Middle frontal gyrus (tissue), 1 donor: Measurements from ENCODE around the gene WWOX.

Experiments used
- DNase-seq: peaks from one replicate; pipeline ENCODE4 v3.0.0-alpha.2; 2015; ENCODE audit warnings: low spot score; ENCODE audit errors: extremely low spot score

Gene WWOX

GRCh38 chr16:78562650-78563049 is 463.2 kb downstream of the WWOX start:
- peak; percentile 27 for DNase-seq

- no peak for DNase-seq
Observed at GRCh38 chr16:78563905-78564304, 464.5 kb downstream of the WWOX start.

DNA sequence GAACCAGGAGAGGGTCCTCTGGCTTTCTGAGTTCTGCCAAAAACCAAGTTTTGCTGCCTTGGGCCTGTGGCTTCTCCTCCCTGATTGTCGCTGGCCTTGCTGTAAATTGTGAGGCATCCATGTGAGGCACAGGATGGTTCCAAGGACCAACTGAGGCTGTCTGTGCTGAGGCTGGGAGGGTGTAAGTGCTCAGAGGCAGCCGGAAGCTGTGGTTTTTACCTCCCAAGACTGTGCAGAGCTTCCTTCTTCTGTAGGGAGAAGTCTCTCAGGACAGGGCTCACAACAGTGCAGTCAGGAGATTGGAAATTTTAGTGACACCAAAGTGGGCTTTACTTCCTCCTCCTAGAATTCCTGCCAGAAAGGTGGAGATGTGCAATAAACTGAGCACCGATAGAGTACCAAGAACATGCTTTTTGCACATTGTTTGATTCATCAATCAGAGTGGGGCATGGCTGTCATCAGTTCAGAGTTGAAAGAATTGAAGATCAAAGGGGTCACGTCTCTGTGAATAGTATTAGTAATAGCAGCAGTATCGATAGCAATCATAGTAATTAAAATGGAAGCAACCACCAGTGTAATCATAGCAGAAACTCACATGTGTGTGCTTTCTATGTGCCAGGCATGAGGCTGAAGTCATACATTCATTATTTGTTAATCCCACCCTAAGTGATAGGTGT is 467.1 kb downstream of the WWOX start:
- DNase-seq = no peak

DNA sequence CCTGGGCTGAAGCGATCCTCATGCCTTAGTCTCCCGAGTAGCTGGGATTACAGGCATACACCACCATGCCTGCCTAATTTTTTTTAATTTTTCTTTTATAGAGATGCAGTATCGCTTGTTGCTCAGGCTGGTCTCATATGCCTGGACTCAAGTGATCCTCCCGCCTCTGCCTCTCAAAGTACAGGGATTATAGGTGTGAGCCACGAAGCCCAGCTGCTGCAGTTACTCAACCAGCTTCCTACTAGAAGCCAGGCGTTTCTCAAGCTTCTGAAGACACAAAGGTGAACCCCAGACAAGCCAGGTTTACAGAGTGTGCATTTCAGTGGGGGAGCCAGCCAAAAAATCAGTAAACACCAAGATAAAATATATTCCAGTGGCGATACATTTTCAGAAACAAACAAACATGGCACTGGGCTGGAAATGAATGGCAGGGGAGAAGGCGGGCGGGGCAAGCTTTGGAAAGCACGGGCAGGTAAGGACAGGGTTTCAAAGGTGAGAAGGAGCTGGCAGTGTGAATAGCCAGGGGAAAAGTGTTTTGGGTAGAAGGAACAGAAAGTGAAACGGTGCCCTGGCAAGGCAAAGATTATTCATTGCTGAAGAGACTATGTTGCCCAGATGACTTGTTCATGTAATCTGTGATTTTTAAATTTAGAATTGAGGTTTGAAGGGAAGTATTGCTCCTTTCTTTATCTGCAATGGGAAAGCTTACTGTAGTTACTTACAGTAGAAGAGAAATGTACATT is 471.1 kb downstream of the WWOX start:
- DNase-seq = no peak

DNA sequence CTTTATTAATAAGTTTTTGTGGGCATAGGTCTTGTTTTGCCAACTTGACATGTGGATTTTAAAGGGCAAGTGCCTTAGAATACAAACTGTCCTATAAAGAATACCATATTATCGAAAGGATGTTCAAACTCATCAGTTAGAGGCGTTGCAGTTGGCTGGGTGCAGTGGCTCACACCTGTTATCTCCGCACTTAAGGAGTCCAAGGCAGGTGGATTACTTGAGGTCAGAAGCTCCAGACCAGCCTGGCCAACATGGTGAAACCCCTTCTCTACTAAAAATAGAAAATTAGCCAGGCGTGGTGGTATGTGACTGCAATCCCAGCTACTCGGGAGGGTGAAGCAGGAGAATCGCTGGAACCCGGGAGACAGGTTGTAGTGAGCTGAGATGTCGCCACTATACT is 472.0 kb downstream of the WWOX start:
- DNase-seq = no peak

GRCh38 chr16:78571898-78572358 is 472.5 kb downstream of the WWOX start:
- DNase-seq = no peak

- no peak for DNase-seq
Observed at GRCh38 chr16:78574571-78574970, 475.1 kb downstream of the WWOX start.

GRCh38 chr16:78576941-78577340 is 477.5 kb downstream of the WWOX start:
- no peak for DNase-seq

GRCh38 chr16:78577630-78578029 is 478.2 kb downstream of the WWOX start:
- DNase-seq = no peak

- no peak for DNase-seq
Observed at GRCh38 chr16:78579020-78579419, 479.6 kb downstream of the WWOX start.

DNA sequence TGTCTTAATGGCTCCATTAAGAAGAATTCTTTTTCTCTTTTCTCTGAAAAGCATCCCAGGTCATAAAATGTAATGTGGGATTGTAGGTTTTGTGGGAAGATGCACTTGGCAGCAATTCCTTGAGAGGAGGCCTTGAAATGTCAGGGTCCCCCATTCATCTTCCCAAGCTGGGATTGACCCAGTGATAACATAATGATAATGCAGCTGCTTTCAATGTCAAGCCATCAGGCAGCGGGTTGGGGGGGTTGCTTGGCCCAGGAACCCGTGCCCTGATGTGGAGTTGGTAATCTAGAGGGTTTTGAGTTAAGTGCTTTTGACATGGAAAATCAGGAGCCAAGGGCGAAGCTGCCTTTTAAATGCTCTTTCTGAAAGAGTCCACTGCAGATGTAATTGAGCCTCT is 484.0 kb downstream of the WWOX start:
- no peak for DNase-seq

DNA sequence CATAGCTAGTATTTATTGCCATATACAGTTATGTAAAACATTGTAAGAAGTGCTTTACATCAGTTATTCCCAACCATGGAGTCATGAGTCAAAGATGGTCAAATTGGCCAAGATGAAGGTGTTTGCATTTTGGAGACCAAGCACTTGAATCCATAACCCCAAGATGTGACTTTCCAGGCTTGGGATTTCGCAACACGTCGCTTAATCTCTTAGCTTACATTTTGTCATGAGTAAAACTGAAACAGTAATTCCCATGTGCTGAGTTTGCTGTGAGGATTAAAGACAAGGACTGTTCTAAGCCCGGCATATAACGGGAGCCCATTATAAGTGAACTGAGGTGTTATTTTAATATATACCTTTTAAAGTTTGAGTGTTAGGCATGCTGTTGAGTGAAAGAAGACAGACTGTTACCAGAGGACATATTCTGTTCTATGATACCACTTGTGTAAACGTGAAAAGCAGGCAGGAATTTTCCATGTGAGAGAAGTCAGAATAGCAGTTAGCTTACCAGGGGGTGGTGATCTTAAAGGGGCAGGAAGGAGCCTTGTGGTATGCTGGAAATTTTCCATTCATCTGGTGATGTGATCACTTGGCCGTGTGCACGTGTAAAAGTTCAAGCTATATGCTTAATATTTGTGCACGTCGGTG is 484.9 kb downstream of the WWOX start:
- DNase-seq = no peak

DNA sequence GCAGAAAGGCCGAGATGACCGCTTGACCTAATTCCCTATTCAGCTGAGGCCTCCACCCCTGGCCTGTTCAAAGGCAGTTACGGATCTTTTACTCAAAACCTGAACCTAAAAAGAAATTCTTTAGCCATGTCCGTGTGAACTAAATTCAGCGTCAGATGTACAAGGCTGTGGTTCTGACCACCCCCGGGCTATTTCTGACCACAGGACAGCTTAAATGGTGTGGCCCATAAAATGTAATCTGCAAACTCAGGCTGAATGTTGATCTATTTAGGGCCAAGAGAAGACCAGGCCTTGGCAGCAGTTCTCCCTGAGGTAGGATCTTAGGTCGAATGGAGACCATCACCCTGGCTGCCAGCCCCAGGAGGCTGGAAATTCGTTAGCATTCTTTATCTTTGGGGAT is 485.5 kb downstream of the WWOX start:
- no peak for DNase-seq

GRCh38 chr16:78589331-78589730 is 489.9 kb downstream of the WWOX start:
- no peak for DNase-seq

GRCh38 chr16:78591682-78592103 is 492.2 kb downstream of the WWOX start:
- DNase-seq = no peak

DNA sequence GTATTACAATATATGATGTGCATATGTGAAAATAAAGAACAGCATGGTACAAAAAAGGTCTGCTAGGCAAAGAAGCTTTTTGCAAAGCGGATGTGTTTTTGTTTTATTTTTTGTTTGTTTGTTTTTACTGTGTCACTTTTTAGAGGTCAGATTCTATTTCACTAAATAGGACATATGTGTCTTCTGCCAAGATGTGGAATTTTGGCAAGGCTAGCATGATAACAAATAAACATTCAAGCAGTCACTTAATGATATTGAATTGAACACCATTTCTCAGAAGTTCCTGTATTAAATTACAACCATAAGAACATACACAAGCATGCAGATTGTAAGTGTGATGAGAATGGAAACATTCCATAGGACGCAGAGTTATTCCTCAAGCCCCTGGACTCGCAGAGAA is 492.7 kb downstream of the WWOX start:
- no peak for DNase-seq

DNA sequence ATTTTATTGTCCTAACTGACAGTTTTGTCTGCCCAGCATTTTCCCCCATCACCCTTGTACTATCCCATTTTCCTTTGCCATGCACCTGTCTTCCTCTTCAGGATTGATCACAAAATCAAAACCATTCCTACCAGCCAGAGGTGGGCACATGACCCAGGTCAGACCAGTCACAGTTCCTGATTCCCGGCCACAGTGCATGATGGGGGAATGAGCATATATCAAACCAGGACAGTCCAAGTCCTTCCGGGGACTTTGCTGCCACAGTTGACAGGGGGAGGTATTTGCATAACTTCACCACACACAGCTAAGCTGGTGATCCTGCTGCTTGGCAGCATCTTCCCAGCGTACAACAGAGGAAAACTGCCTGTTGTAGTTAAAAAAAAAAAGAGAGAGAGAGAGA is 493.9 kb downstream of the WWOX start:
- DNase-seq = no peak

DNA sequence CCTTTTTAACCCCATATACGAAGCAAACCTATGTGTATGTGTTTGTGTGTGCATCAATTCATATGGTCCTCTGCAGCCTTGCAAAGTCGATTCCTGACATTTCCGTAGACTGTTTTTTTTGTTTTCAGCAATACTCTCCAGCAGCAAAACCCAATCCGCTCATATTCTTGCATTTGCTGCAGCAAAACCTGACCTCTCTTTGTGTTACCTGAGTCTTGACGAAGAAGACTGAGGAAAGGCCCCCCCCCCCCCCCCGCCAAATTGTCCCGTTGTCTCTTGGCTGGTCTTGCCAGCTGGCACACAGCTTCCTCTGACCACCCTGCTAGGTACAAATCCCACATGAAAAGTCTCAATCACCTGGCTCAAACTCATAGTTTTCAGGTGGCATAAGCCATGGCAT is 494.7 kb downstream of the WWOX start:
- no peak for DNase-seq

- DNase-seq = no peak
Observed at GRCh38 chr16:78596348-78596995, 497.0 kb downstream of the WWOX start.

GRCh38 chr16:78596996-78597422 is 497.6 kb downstream of the WWOX start:
- no peak for DNase-seq

DNA sequence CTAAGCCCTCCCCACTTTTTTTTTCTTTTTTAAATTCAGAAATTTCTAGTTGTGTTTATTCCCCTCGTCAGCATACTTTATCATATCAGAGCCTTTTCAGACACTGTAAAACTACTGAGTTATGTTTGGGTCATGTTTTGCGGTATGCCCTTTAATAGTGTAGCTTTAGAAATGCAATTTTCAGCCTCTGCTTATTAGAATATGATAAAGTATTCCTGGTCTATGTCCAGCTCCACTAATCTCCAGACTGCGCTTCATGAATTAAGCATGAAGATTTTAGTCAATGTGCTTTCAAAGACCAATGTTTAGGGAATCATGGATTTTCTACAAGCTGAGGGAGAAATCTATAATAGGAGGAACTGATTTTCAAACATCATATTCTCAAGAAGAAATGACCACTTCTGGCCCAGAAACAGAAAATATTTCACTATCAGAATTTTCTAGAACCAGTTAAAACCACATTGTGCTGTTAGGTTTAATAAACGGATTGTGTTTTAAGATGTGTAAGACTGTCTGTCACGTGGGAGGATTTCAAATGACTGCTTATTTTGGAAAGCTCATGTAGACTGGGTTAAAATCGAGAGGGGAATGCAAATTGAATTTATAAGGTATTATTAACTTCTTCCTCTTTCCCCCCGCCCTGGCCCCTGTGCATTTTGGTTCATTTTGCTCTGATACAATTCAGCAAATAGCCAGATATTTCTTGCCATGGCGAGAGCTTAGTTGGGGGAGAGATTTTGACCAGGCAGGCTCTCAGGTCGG is 498.5 kb downstream of the WWOX start:
- DNase-seq = no peak
